Natural killer cell (primary cell): ENCODE measurements around the gene SLC38A1. TPM values are rescaled to one million over a fixed set of nuclear protein-coding genes. Genes with fewer than 3 reads are reported as not detected.

Experiments used
- ATAC-seq, 3 donors: fragments of 150-1000 bp in 2 of 3; fragments of 200-7000 bp in 1 of 3; cut with Tn5 transposase; 1 replicate in 1 of 3; 2 replicates in 2 of 3; pipeline ENCODE4 v1.10.0; 2021; ENCODE audit warnings: mild to moderate bottlenecking in 2 of 3, moderate library complexity in 2 of 3
- DNase-seq, 2 donors: peaks; one replicate each; pipeline versions ENCODE4 v3.0.0 to v3.0.0-alpha.2; 2013 to 2021; ENCODE audit warnings: mixed read lengths in 1 of 2
- H3K27ac ChIP-seq: one replicate; pipeline ENCODE4 v1.5.1; 2013; ENCODE audit warnings: mild to moderate bottlenecking, low read length
- H3K27me3 ChIP-seq: one replicate; pipeline ENCODE4 v1.6.1; 2013; ENCODE audit warnings: low read length; ENCODE audit not compliant: control insufficient read depth, insufficient read depth
- H3K36me3 ChIP-seq: one replicate; pipeline ENCODE4 v1.6.1; 2013; ENCODE audit warnings: low read length; ENCODE audit not compliant: control insufficient read depth, insufficient read depth
- H3K4me1 ChIP-seq: one replicate; pipeline ENCODE4 v1.6.1; 2013; ENCODE audit warnings: low read length; ENCODE audit not compliant: control insufficient read depth, insufficient read depth
- H3K4me3 ChIP-seq: one replicate; pipeline ENCODE4 v1.5.1; 2013; ENCODE audit warnings: low read length
- H3K9me3 ChIP-seq: one replicate; pipeline ENCODE4 v1.6.1; 2013; ENCODE audit warnings: low read length; ENCODE audit not compliant: control insufficient read depth, insufficient read depth
- H3K27ac Mint-ChIP-seq, 2 donors: one replicate each; pipeline ENCODE4 v1.8.0; 2022; ENCODE audit warnings: mild to moderate bottlenecking in 2 of 2, mixed read lengths in 2 of 2, moderate library complexity in 1 of 2
- H3K27me3 Mint-ChIP-seq, 2 donors: one replicate each; pipeline ENCODE4 v1.8.0; 2022; ENCODE audit warnings: low read depth in 2 of 2, mixed read lengths in 2 of 2
- H3K36me3 Mint-ChIP-seq: one replicate; pipeline ENCODE4 v1.8.0; 2022; ENCODE audit warnings: mixed read lengths
- H3K4me1 Mint-ChIP-seq, 2 donors: one replicate each; pipeline ENCODE4 v1.8.0; 2022; ENCODE audit warnings: mixed read lengths in 2 of 2
- H3K4me3 Mint-ChIP-seq: one replicate; pipeline ENCODE4 v1.8.0; 2022; ENCODE audit warnings: mild to moderate bottlenecking, moderate library complexity, mixed read lengths
- H3K9me3 Mint-ChIP-seq, 2 donors: one replicate each; pipeline ENCODE4 v1.8.0; 2022; ENCODE audit warnings: mixed read lengths in 2 of 2
- WGBS: methylation state at CpG from one replicate; pipeline ENCODE4 v1.1.7; 2013; ENCODE audit warnings: missing lambda C conversion rate; ENCODE audit not compliant: insufficient coverage; 5-methylcytosine and 5-hydroxymethylcytosine counted together
- intact Hi-C: fragments of 100-400 bp; cut with micrococcal nuclease; formaldehyde crosslinking; loops from one replicate; pipeline ENCODE4 v1.14.2; 2022
- total RNA-seq, 4 donors: library from RNA; stranded (reverse); fragments of 120-200 nt in 1 of 4; gene quantifications; one replicate each; pipeline versions ENCODE4 v1.2.3 to v1.2.4, GENCODE V29; 2013 to 2022
- TF ChIP-seq, protein P1 (sequence below): fragments of 200-600 bp; IDR thresholded peaks from one replicate; pipeline ENCODE4 v1.8.0; 2022; ENCODE audit warnings: antibody characterized with exemption

SLC38A1 gene
- total RNA-seq, 3 donors from 2014 or later (not counting 1 experiment from before 2014, with no cell fraction given): 295 to 385 (median 354) TPM

- intact Hi-C loops: no loop called here
- Histone ChIP-seq H3K27me3 (no peaks in the 10 kb centered on the region), H3K4me1 (no peaks in the 10 kb centered on the region), H3K27ac (no peak overlapping the region), H3K4me3 (no peak overlapping the region), H3K9me3 (no peaks in the 10 kb centered on the region), H3K36me3 (peaks cover 51% of the 10 kb centered on the region)
- Mint-ChIP-seq H3K9me3 (no peaks in the 10 kb centered on the region), H3K4me1 (peaks cover 44 to 56% of the 10 kb centered on the region in 2 donors), H3K36me3 (no peaks in the 10 kb centered on the region), H3K4me3 (no peak overlapping the region), H3K27ac (peak overlapping the region in 1 of 2 donors; percentile 79), H3K27me3 (no peaks in the 10 kb centered on the region)
- DNase-seq: no peak
- no peak for ATAC-seq
- no CpG with 5 or more reads among the region's 5 CpGs for WGBS
- TF ChIP-seq, protein P1, sequence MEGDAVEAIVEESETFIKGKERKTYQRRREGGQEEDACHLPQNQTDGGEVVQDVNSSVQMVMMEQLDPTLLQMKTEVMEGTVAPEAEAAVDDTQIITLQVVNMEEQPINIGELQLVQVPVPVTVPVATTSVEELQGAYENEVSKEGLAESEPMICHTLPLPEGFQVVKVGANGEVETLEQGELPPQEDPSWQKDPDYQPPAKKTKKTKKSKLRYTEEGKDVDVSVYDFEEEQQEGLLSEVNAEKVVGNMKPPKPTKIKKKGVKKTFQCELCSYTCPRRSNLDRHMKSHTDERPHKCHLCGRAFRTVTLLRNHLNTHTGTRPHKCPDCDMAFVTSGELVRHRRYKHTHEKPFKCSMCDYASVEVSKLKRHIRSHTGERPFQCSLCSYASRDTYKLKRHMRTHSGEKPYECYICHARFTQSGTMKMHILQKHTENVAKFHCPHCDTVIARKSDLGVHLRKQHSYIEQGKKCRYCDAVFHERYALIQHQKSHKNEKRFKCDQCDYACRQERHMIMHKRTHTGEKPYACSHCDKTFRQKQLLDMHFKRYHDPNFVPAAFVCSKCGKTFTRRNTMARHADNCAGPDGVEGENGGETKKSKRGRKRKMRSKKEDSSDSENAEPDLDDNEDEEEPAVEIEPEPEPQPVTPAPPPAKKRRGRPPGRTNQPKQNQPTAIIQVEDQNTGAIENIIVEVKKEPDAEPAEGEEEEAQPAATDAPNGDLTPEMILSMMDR: no peak
Observed at GRCh38 chr12:46230983-46231382, 37.9 kb downstream of the SLC38A1 start.

- no peaks in the 10 kb centered on the region for H3K4me1 ChIP-seq
- ATAC-seq (no peak), DNase-seq (no peak)
- Mint-ChIP-seq H3K36me3 (no peaks in the 10 kb centered on the region), H3K27me3 (no peaks in the 10 kb centered on the region), H3K27ac (peak overlapping the region; percentile 21 to 79), H3K4me1 (peaks cover 38 to 50% of the 10 kb centered on the region in 2 donors), H3K4me3 (no peak overlapping the region), H3K9me3 (no peaks in the 10 kb centered on the region)
- intact Hi-C loops: no loop called here
- WGBS: 94% methylated on average over 2 of the region's 2 CpGs
- H3K36me3 ChIP-seq: peaks cover 49% of the 10 kb centered on the region
- TF ChIP-seq, protein P1: no peak
- H3K4me3 ChIP-seq: no peak overlapping the region
- no peak overlapping the region for H3K27ac ChIP-seq
- H3K9me3 ChIP-seq: no peaks in the 10 kb centered on the region
- H3K27me3 ChIP-seq: no peaks in the 10 kb centered on the region
Observed at GRCh38 chr12:46230306-46230705, 38.5 kb downstream of the SLC38A1 start.

- WGBS: 50% methylated on average over 2 of the region's 2 CpGs
- Mint-ChIP-seq H3K27ac (peak overlapping the region; percentile 16 to 79), H3K27me3 (no peaks in the 10 kb centered on the region), H3K9me3 (no peaks in the 10 kb centered on the region), H3K36me3 (no peaks in the 10 kb centered on the region), H3K4me1 (peaks cover 39 to 56% of the 10 kb centered on the region in 2 donors), H3K4me3 (no peak overlapping the region)
- Histone ChIP-seq H3K4me1 (peaks cover 6% of the 10 kb centered on the region), H3K9me3 (no peaks in the 10 kb centered on the region), H3K27ac (no peak overlapping the region), H3K27me3 (no peaks in the 10 kb centered on the region), H3K4me3 (no peak overlapping the region), H3K36me3 (peaks cover 62% of the 10 kb centered on the region)
- TF ChIP-seq, protein P1: no peak
- DNase-seq (peak in 1 of 2 donors; percentile 9), ATAC-seq (no peak)
- intact Hi-C loops: loop anchor here (2.0 kb wide), 1 partner anchor 15 kb away; no protein-coding TSS in a partner anchor
Observed at GRCh38 chr12:46227616-46228015, 41.2 kb downstream of the SLC38A1 start.

- intact Hi-C loops: no loop called here
- ATAC-seq (no peak), DNase-seq (no peak)
- Mint-ChIP-seq H3K36me3 (peaks cover 10% of the 10 kb centered on the region), H3K27me3 (no peaks in the 10 kb centered on the region), H3K9me3 (no peaks in the 10 kb centered on the region), H3K27ac (peak overlapping the region; percentile 24 to 98), H3K4me3 (no peak overlapping the region), H3K4me1 (peaks cover 59 to 74% of the 10 kb centered on the region in 2 donors)
- WGBS: 100% methylated on average over 1 of the region's 1 CpG
- H3K27ac ChIP-seq: no peak overlapping the region
- TF ChIP-seq, protein P1: no peak
- no peaks in the 10 kb centered on the region for H3K27me3 ChIP-seq
- peaks cover 17% of the 10 kb centered on the region for H3K4me1 ChIP-seq
- no peaks in the 10 kb centered on the region for H3K9me3 ChIP-seq
- H3K36me3 ChIP-seq: peaks cover 62% of the 10 kb centered on the region
- no peak overlapping the region for H3K4me3 ChIP-seq
Observed at GRCh38 chr12:46224386-46224785, 44.5 kb downstream of the SLC38A1 start.
